HEK293 (cell line): ENCODE results near the gene CCR5AS.
A peak's percentile ranks its signal among the peaks of the same experiment; 100 is the strongest.

Experiments used
- CTCF ChIA-PET: fragments of 350-600 bp; formaldehyde crosslinking; extraction: SDS; loops from one replicate; lab custom pipeline; 2021; ENCODE audit warnings: antibody characterized with exemption; lab: Yijun Ruan, JAX
- POLR2A ChIA-PET: fragments of 300-600 bp; formaldehyde crosslinking; extraction: SDS; loops from one replicate; lab custom pipeline; 2020; ENCODE audit warnings: antibody characterized with exemption, inconsistent platforms; lab: Yijun Ruan, JAX
- H3K27ac ChIP-seq: fragments of 200-500 bp; sonication (Bioruptor generic); 2 replicates; pipeline ENCODE4 v1.5.1; 2014; ENCODE audit warnings: low read depth, low read length, control low read depth, inconsistent platforms; ENCODE audit errors: extremely low read depth
- H3K36me3 ChIP-seq, 2 experiments: fragments of 200-500 bp in 1 of 2; sonication (Bioruptor generic) in 1 of 2; 1 replicate in 1 of 2; 2 replicates in 1 of 2; pipeline ENCODE4 v1.5.1; 2014 to 2017; ENCODE audit warnings: inconsistent platforms in 2 of 2, low read length in 2 of 2; ENCODE audit not compliant: control insufficient read depth in 2 of 2, insufficient read depth in 1 of 2
- H3K4me1 ChIP-seq: fragments of 200-500 bp; sonication (Bioruptor generic); 2 replicates; pipeline ENCODE4 v1.5.1; 2014; ENCODE audit warnings: mild to moderate bottlenecking, low read length, inconsistent platforms; ENCODE audit not compliant: control insufficient read depth, insufficient read depth
- H3K4me3 ChIP-seq: 2 replicates; pipeline ENCODE4 v1.5.1; 2011; ENCODE audit warnings: low read depth, mild to moderate bottlenecking, control low read depth, low read length, moderate library complexity
- H3K9me3 ChIP-seq: fragments of 200-500 bp; sonication (Bioruptor generic); 2 replicates; pipeline ENCODE4 v1.5.1; 2014; ENCODE audit warnings: low read depth, low read length, inconsistent platforms; ENCODE audit not compliant: control insufficient read depth, insufficient read depth
- BCL11A ChIP-seq: fragments of 450-650 bp; formaldehyde crosslinking; IDR thresholded peaks from 2 replicates; pipeline ENCODE4 v1.5.1; 2016; ENCODE audit warnings: low read depth, missing biosample characterization, missing genetic modification characterization
- PRDM2 ChIP-seq: fragments of 450-650 bp; formaldehyde crosslinking; IDR thresholded peaks from 2 replicates; pipeline ENCODE4 v1.5.1; 2016; ENCODE audit warnings: missing biosample characterization, missing genetic modification characterization, borderline replicate concordance
- SP3 ChIP-seq: fragments of 450-650 bp; formaldehyde crosslinking; IDR thresholded peaks from 2 replicates; pipeline ENCODE4 v1.5.1; 2016; ENCODE audit warnings: missing biosample characterization, missing genetic modification characterization
- SP7 ChIP-seq: fragments of 450-650 bp; formaldehyde crosslinking; IDR thresholded peaks from 2 replicates; pipeline ENCODE4 v1.5.1; 2016; ENCODE audit warnings: missing biosample characterization, missing genetic modification characterization
- TCF7L2 ChIP-seq: IDR thresholded peaks from 2 replicates; pipeline ENCODE4 v1.6.1; 2011; ENCODE audit warnings: low read depth, mild to moderate bottlenecking, inconsistent platforms, low read length, moderate library complexity, borderline replicate concordance
- YY1 ChIP-seq: fragments of 450-650 bp; formaldehyde crosslinking; IDR thresholded peaks from 2 replicates; pipeline ENCODE4 v1.5.1; 2018; ENCODE audit warnings: missing biosample characterization, missing genetic modification characterization
- ZBTB20 ChIP-seq: fragments of 450-650 bp; formaldehyde crosslinking; IDR thresholded peaks from 2 replicates; pipeline ENCODE4 v1.5.1; 2016; ENCODE audit warnings: missing biosample characterization, missing genetic modification characterization
- ZFP3 ChIP-seq: fragments of 450-650 bp; formaldehyde crosslinking; IDR thresholded peaks from 2 replicates; pipeline ENCODE4 v1.5.1; 2016; ENCODE audit warnings: low read depth, missing biosample characterization, missing genetic modification characterization
- ZFP41 ChIP-seq: fragments of 450-650 bp; formaldehyde crosslinking; IDR thresholded peaks from 2 replicates; pipeline ENCODE4 v1.5.1; 2016; ENCODE audit warnings: missing biosample characterization, missing genetic modification characterization, borderline replicate concordance
- ZNF292 ChIP-seq: fragments of 450-650 bp; formaldehyde crosslinking; IDR thresholded peaks from 2 replicates; pipeline ENCODE4 v1.5.1; 2016; ENCODE audit warnings: low read depth, missing biosample characterization, missing genetic modification characterization, borderline replicate concordance
- ZNF488 ChIP-seq: fragments of 450-650 bp; formaldehyde crosslinking; IDR thresholded peaks from 2 replicates; pipeline ENCODE4 v1.5.1; 2016; ENCODE audit warnings: missing biosample characterization, missing genetic modification characterization
- ZNF521 ChIP-seq: fragments of 450-650 bp; formaldehyde crosslinking; IDR thresholded peaks from 2 replicates; pipeline ENCODE4 v1.5.1; 2017; ENCODE audit warnings: missing biosample characterization, mild to moderate bottlenecking, missing genetic modification characterization
- ZNF529 ChIP-seq: fragments of 450-650 bp; formaldehyde crosslinking; IDR thresholded peaks from 2 replicates; pipeline ENCODE4 v1.5.1; 2017; ENCODE audit warnings: missing genetic modification characterization, missing biosample characterization; ENCODE audit not compliant: insufficient replicate concordance
- ZNF571 ChIP-seq: fragments of 450-650 bp; formaldehyde crosslinking; IDR thresholded peaks from 2 replicates; pipeline ENCODE4 v1.5.0; 2017; ENCODE audit warnings: missing biosample characterization, missing genetic modification characterization
- ZNF670 ChIP-seq: fragments of 450-650 bp; formaldehyde crosslinking; IDR thresholded peaks from 2 replicates; pipeline ENCODE4 v1.5.1; 2016; ENCODE audit warnings: missing biosample characterization, missing genetic modification characterization, low read depth
- ZNF707 ChIP-seq: fragments of 450-650 bp; formaldehyde crosslinking; IDR thresholded peaks from 2 replicates; pipeline ENCODE4 v1.5.1; 2016; ENCODE audit warnings: missing biosample characterization, missing genetic modification characterization
- ZNF843 ChIP-seq: fragments of 450-650 bp; formaldehyde crosslinking; IDR thresholded peaks from 2 replicates; pipeline ENCODE4 v1.5.1; 2016; ENCODE audit warnings: missing biosample characterization, missing genetic modification characterization

CCR5AS gene

GRCh38 chr3:46354984-46355383 is 51.9 kb downstream of the CCR5AS start:
- H3K9me3 ChIP-seq: no peaks in the 10 kb centered on the region
- CTCF ChIA-PET: interaction anchor here (1.4 kb wide), 1 partner anchor 14 kb away, joined by 4 read pairs; no protein-coding TSS in a partner anchor

GRCh38 chr3:46354478-46354877 is 52.4 kb downstream of the CCR5AS start:
- POLR2A ChIA-PET: no interaction called here
- Histone ChIP-seq H3K36me3 (no peaks in the 10 kb centered on the region), H3K4me3 (no peak overlapping the region), H3K9me3 (no peaks in the 10 kb centered on the region), H3K27ac (no peak overlapping the region), H3K4me1 (no peaks in the 10 kb centered on the region)
- no peak for TF ChIP-seq ZNF292 (tag by site-specific recombination)
- TF ChIP-seq ZNF571 (tag by site-specific recombination): no peak
- no peak for TF ChIP-seq SP3 (tag by site-specific recombination)
- no peak for TF ChIP-seq SP7
- TF ChIP-seq ZNF488 (tag by site-specific recombination): no peak
- TF ChIP-seq ZNF529 (tag by site-specific recombination): no peak
- TF ChIP-seq BCL11A: no peak
- CTCF ChIA-PET: interaction anchor here (1.4 kb wide), 1 partner anchor 14 kb away, joined by 4 read pairs; no protein-coding TSS in a partner anchor

More at GRCh38 chr3:46354984-46355383, 51.9 kb downstream of the CCR5AS start:
- TF ChIP-seq ZFP3 (tag by site-specific recombination) (peak; percentile 59; the same call in 1 of the 2 replicates), ZNF670 (no peak)
- TF ChIP-seq, all 188 proteins: peak for 1
- POLR2A ChIA-PET: no interaction called here
- H3K36me3 ChIP-seq: no peaks in the 10 kb centered on the region
- no peak overlapping the region for H3K4me3 ChIP-seq
- no peak overlapping the region for H3K27ac ChIP-seq
- no peaks in the 10 kb centered on the region for H3K4me1 ChIP-seq

- ChIA-PET CTCF (interaction anchor here (0.6 to 1.4 kb wide), 2 partner anchors 15 to 34 kb away, joined by 4 read pairs; no protein-coding TSS in a partner anchor), POLR2A (no interaction called here)
- TF ChIP-seq YY1 (tag by site-specific recombination): no peak
Measured at GRCh38 chr3:46353647-46354410, 53.0 kb downstream of the CCR5AS start, which contains the start of gene CCR2. CCR2 (plus strand) TSS chr3:46354111; CDS start chr3:46357528, 3,417 bp downstream.

GRCh38 chr3:46353090-46353489 is 53.8 kb downstream of the CCR5AS start:
- Histone ChIP-seq H3K27ac (no peak overlapping the region), H3K36me3 (no peaks in the 10 kb centered on the region), H3K4me1 (no peaks in the 10 kb centered on the region), H3K4me3 (no peak overlapping the region), H3K9me3 (no peaks in the 10 kb centered on the region)
- CTCF ChIA-PET: interaction anchor here (0.5 to 0.6 kb wide), 2 partner anchors 33 to 277 kb away, joined by 3 to 4 read pairs; no protein-coding TSS in a partner anchor
- TF ChIP-seq ZBTB20: no peak
- POLR2A ChIA-PET: no interaction called here

More at GRCh38 chr3:46353647-46354410, 53.0 kb downstream of the CCR5AS start, which contains the start of gene CCR2:
- Histone ChIP-seq H3K27ac (no peak within 1 kb of the TSS), H3K4me1 (no peaks in the 10 kb centered on the region), H3K9me3 (no peaks in the 10 kb centered on the region), H3K4me3 (no peak within 1 kb of the TSS), H3K36me3 (no peaks in the 10 kb centered on the region)

- no peaks in the 10 kb centered on the region for H3K9me3 ChIP-seq
- ChIA-PET CTCF (no interaction called here), POLR2A (no interaction called here)
- H3K36me3 ChIP-seq: no peaks in the 10 kb centered on the region
- no peaks in the 10 kb centered on the region for H3K4me1 ChIP-seq
- no peak overlapping the region for H3K4me3 ChIP-seq
- no peak overlapping the region for H3K27ac ChIP-seq
- no peak for TF ChIP-seq BCL11A
- TF ChIP-seq ZNF707 (tag by site-specific recombination): no peak
- TF ChIP-seq ZNF843: no peak
- no peak for TF ChIP-seq PRDM2
- no peak for TF ChIP-seq TCF7L2
- no peak for TF ChIP-seq ZNF521 (tag by site-specific recombination)
- no peak for TF ChIP-seq ZFP41 (tag by site-specific recombination)
Measured at GRCh38 chr3:46351646-46352045, 55.2 kb downstream of the CCR5AS start.
